HepG2 (cell line): Measurements from ENCODE around the gene RSPRY1. TPM values are rescaled to one million over a fixed set of nuclear protein-coding genes. Genes with fewer than 3 reads are reported as not detected.
A peak's percentile ranks its signal among the peaks of the same experiment; 100 is the strongest.

Experiments
- ARNTL ChIP-seq: sonication (generic); formaldehyde crosslinking; IDR thresholded peaks from 2 replicates; pipeline ENCODE4 v1.4.0; 2020; ENCODE audit warnings: mild to moderate bottlenecking, missing genetic modification reagents
- ELF4 ChIP-seq: sonication (generic); formaldehyde crosslinking; IDR thresholded peaks from 2 replicates; pipeline ENCODE4 v1.5.0; 2020; ENCODE audit warnings: missing genetic modification reagents, mild to moderate bottlenecking, moderate library complexity, borderline replicate concordance
- FOSL2 ChIP-seq: sonication (generic); formaldehyde crosslinking; IDR thresholded peaks from 2 replicates; pipeline ENCODE4 v1.4.0; 2020; ENCODE audit warnings: missing genetic modification reagents
- HOXA5 ChIP-seq: sonication (generic); formaldehyde crosslinking; IDR thresholded peaks from 2 replicates; pipeline ENCODE4 v1.4.0; 2020; ENCODE audit warnings: missing genetic modification reagents
- ISL2 ChIP-seq: sonication (generic); formaldehyde crosslinking; IDR thresholded peaks from 2 replicates; pipeline ENCODE4 v1.5.0; 2020; ENCODE audit warnings: missing genetic modification reagents
- MTF2 ChIP-seq: sonication (generic); formaldehyde crosslinking; IDR thresholded peaks from 2 replicates; pipeline ENCODE4 v1.5.0; 2020; ENCODE audit warnings: missing genetic modification reagents, borderline replicate concordance
- NKX3-1 ChIP-seq: sonication (generic); formaldehyde crosslinking; IDR thresholded peaks from 2 replicates; pipeline ENCODE4 v1.5.0; 2020; ENCODE audit warnings: missing genetic modification reagents
- POLR2G ChIP-seq: fragments of 200-400 bp; formaldehyde crosslinking; IDR thresholded peaks from 2 replicates; pipeline ENCODE4 v1.6.1; 2018; ENCODE audit warnings: mild to moderate bottlenecking, low read depth, low read length, moderate library complexity
- RFX3 ChIP-seq: IDR thresholded peaks from 2 replicates; pipeline ENCODE4 v1.6.1; 2016; ENCODE audit warnings: missing biosample characterization, missing genetic modification reagents
- SRF ChIP-seq: IDR thresholded peaks from 2 replicates; pipeline ENCODE4 v1.6.1; 2011; ENCODE audit warnings: mild to moderate bottlenecking, low read depth, low read length, moderate library complexity
- SRSF9 ChIP-seq: fragments of 200-400 bp; formaldehyde crosslinking; IDR thresholded peaks from 2 replicates; pipeline ENCODE4 v1.6.1; 2018; ENCODE audit warnings: borderline replicate concordance, mild to moderate bottlenecking, low read depth, low read length; ENCODE audit not compliant: insufficient read depth, poor library complexity, severe bottlenecking
- TCF7L2 ChIP-seq: IDR thresholded peaks from 2 replicates; pipeline ENCODE4 v1.6.1; 2011; ENCODE audit warnings: mild to moderate bottlenecking, low read depth, low read length, moderate library complexity
- ZEB1 ChIP-seq: IDR thresholded peaks from 2 replicates; pipeline ENCODE4 v1.6.1; 2012; ENCODE audit warnings: mild to moderate bottlenecking, low read depth, inconsistent platforms; ENCODE audit not compliant: insufficient replicate concordance
- ZNF138 ChIP-seq: sonication (generic); formaldehyde crosslinking; IDR thresholded peaks from 2 replicates; pipeline ENCODE4 v1.5.0; 2020; ENCODE audit warnings: mild to moderate bottlenecking, low read depth, missing genetic modification reagents
- ZNF30 ChIP-seq: sonication (generic); formaldehyde crosslinking; IDR thresholded peaks from 2 replicates; pipeline ENCODE4 v1.5.0; 2020; ENCODE audit warnings: mild to moderate bottlenecking, missing genetic modification reagents
- ZNF460 ChIP-seq: sonication (generic); formaldehyde crosslinking; IDR thresholded peaks from 2 replicates; pipeline ENCODE4 v1.5.1; 2020; ENCODE audit warnings: missing genetic modification reagents, mild to moderate bottlenecking, borderline replicate concordance
- ZNF672 ChIP-seq: sonication (generic); formaldehyde crosslinking; IDR thresholded peaks from 2 replicates; pipeline ENCODE4 v1.8.1; 2022; ENCODE audit warnings: missing genetic modification reagents
- ZNF713 ChIP-seq: sonication (generic); formaldehyde crosslinking; IDR thresholded peaks from 2 replicates; pipeline ENCODE4 v1.4.0; 2020; ENCODE audit warnings: mild to moderate bottlenecking, missing genetic modification reagents
- ZNF850 ChIP-seq: sonication (generic); formaldehyde crosslinking; conservative IDR thresholded peaks from 2 replicates; pipeline ENCODE4 v1.9.0; 2021; ENCODE audit warnings: mild to moderate bottlenecking, missing genetic modification reagents
- ZSCAN12 ChIP-seq: sonication (generic); formaldehyde crosslinking; IDR thresholded peaks from 2 replicates; pipeline ENCODE4 v1.9.0; 2021; ENCODE audit warnings: mild to moderate bottlenecking, missing genetic modification reagents
- polyA plus RNA-seq, 8 experiments: library from polyadenylated mRNA; depleted of rRNA in 3 of 8; stranded (reverse) in 7 of 8; unstranded in 1 of 8; fragments of >200 nt; fragmentation: Illumina TruSeq in 4 of 8; extraction: Trizol in 4 of 8; gene quantifications; 2 replicates each; pipeline versions ENCODE4 v1.2.1 to v1.2.3, GENCODE V29; 2011 to 2016; ENCODE audit warnings: low read depth in 4 of 8, missing spikeins in 1 of 8, mixed read lengths in 1 of 8; ENCODE audit not compliant: insufficient read depth in 1 of 8
- total RNA-seq, 5 experiments: library from RNA; depleted of rRNA; stranded (reverse); fragments of >200 nt; fragmentation: Illumina TruSeq; extraction: Trizol; gene quantifications; 2 replicates each; pipeline ENCODE4 v1.2.3, GENCODE V29; 2016; ENCODE audit warnings: low read depth in 1 of 5
- TF ChIP-seq, protein P1 (sequence below): sonication (generic); formaldehyde crosslinking; IDR thresholded peaks from 2 replicates; pipeline ENCODE4 v1.4.0; 2020; ENCODE audit warnings: missing genetic modification reagents
- TF ChIP-seq, protein P2 (sequence below): sonication (generic); formaldehyde crosslinking; IDR thresholded peaks from 2 replicates; pipeline ENCODE4 v1.4.0; 2020; ENCODE audit warnings: missing genetic modification reagents, low read depth, mild to moderate bottlenecking, borderline replicate concordance
- TF ChIP-seq, protein P3 (sequence below): sonication (generic); formaldehyde crosslinking; IDR thresholded peaks from 2 replicates; pipeline ENCODE4 v1.5.0; 2020; ENCODE audit warnings: mild to moderate bottlenecking, missing genetic modification reagents

RSPRY1 gene
- total and polyA plus RNA-seq, 2 of the 13 experiments (the other 11 are each of a cell fraction or from before 2014, with no cell fraction given): 53.4 to 61.0 TPM

DNA sequence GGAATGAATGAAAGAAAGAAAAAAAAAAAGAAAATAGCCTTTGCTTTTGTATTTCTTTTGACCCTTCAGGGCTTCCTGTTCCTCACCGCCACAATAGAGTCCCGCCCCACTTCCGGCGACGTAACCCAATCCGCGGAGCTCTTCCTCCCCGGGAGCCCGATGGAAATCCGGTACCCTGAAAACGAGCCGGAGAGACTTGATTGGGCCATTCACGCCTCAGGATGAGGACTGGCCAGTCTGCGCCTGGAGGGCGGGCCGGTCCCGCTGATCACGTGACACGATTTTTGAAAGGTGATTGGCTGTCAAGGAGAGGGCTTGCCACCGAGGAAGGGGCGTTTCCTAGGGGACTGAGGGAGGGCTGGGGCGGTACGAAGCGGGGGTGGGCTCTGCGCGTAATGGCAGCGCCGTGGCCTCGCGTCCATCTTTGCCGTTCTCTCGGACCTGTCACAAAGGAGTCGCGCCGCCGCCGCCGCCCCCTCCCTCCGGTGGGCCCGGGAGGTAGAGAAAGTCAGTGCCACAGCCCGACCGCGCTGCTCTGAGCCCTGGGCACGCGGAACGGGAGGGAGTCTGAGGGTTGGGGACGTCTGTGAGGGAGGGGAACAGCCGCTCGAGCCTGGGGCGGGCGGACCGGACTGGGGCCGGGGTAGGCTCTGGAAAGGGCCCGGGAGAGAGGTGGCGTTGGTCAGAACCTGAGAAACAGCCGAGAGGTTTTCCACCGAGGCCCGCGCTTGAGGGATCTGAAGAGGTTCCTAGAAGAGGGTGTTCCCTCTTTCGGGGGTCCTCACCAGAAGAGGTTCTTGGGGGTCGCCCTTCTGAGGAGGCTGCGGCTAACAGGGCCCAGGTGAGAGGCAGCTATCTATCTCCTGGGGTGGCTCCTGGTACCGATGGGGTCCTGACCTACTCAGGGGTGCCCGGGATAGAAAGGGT is at the start of gene RSPRY1, which contains the start of gene PSME3IP1 (continued):
- TF ChIP-seq ZNF138 (CRISPR knock-in tag): no peak
- TF ChIP-seq SRSF9: no peak
- no peak for TF ChIP-seq SRF
- TF ChIP-seq ZNF672 (CRISPR knock-in tag): no peak
- TF ChIP-seq, protein P1, sequence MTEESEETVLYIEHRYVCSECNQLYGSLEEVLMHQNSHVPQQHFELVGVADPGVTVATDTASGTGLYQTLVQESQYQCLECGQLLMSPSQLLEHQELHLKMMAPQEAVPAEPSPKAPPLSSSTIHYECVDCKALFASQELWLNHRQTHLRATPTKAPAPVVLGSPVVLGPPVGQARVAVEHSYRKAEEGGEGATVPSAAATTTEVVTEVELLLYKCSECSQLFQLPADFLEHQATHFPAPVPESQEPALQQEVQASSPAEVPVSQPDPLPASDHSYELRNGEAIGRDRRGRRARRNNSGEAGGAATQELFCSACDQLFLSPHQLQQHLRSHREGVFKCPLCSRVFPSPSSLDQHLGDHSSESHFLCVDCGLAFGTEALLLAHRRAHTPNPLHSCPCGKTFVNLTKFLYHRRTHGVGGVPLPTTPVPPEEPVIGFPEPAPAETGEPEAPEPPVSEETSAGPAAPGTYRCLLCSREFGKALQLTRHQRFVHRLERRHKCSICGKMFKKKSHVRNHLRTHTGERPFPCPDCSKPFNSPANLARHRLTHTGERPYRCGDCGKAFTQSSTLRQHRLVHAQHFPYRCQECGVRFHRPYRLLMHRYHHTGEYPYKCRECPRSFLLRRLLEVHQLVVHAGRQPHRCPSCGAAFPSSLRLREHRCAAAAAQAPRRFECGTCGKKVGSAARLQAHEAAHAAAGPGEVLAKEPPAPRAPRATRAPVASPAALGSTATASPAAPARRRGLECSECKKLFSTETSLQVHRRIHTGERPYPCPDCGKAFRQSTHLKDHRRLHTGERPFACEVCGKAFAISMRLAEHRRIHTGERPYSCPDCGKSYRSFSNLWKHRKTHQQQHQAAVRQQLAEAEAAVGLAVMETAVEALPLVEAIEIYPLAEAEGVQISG (CRISPR knock-in tag): peak; percentile 18
- TF ChIP-seq FOSL2: peak; percentile 31
- TF ChIP-seq ZNF30 (CRISPR knock-in tag): no peak
- TF ChIP-seq HOXA5 (CRISPR knock-in tag): peak; percentile 91
- no peak for TF ChIP-seq ZNF850 (CRISPR knock-in tag)
- TF ChIP-seq NKX3-1 (CRISPR knock-in tag): 0 out of 2 replicates have a peak, but pooled peaks have one; percentile 1
- no peak for TF ChIP-seq ZEB1
- TF ChIP-seq ZNF460: no peak
- TF ChIP-seq ELF4 (CRISPR knock-in tag): no peak; the same call in 1 of the 2 replicates
- TF ChIP-seq, protein P2, sequence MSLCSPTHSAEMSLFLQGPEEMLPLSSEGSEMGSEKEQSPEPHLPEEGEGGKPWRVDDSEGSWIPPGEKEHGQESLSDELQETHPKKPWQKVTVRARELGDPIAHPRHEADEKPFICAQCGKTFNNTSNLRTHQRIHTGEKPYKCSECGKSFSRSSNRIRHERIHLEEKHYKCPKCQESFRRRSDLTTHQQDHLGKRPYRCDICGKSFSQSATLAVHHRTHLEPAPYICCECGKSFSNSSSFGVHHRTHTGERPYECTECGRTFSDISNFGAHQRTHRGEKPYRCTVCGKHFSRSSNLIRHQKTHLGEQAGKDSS (CRISPR knock-in tag): peak; percentile 89; the same call in 1 of the 2 replicates
- TF ChIP-seq ISL2 (CRISPR knock-in tag): peak; percentile 24; the same call in 1 of the 2 replicates
- TF ChIP-seq RFX3 (CRISPR knock-in tag): peak; percentile 54; the same call in 1 of the 2 replicates
- TF ChIP-seq POLR2G: peak; percentile 91
- TF ChIP-seq TCF7L2: no peak
- TF ChIP-seq ARNTL (CRISPR knock-in tag): peak; percentile 67; the same call in 1 of the 2 replicates
- TF ChIP-seq, protein P3, sequence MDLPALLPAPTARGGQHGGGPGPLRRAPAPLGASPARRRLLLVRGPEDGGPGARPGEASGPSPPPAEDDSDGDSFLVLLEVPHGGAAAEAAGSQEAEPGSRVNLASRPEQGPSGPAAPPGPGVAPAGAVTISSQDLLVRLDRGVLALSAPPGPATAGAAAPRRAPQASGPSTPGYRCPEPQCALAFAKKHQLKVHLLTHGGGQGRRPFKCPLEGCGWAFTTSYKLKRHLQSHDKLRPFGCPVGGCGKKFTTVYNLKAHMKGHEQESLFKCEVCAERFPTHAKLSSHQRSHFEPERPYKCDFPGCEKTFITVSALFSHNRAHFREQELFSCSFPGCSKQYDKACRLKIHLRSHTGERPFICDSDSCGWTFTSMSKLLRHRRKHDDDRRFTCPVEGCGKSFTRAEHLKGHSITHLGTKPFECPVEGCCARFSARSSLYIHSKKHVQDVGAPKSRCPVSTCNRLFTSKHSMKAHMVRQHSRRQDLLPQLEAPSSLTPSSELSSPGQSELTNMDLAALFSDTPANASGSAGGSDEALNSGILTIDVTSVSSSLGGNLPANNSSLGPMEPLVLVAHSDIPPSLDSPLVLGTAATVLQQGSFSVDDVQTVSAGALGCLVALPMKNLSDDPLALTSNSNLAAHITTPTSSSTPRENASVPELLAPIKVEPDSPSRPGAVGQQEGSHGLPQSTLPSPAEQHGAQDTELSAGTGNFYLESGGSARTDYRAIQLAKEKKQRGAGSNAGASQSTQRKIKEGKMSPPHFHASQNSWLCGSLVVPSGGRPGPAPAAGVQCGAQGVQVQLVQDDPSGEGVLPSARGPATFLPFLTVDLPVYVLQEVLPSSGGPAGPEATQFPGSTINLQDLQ (CRISPR knock-in tag): no peak
- TF ChIP-seq MTF2 (CRISPR knock-in tag): 0 out of 2 replicates have a peak, but pooled peaks have one; percentile 19
- TF ChIP-seq ZSCAN12 (CRISPR knock-in tag): no peak
- TF ChIP-seq ZNF713: 0 out of 2 replicates have a peak, but pooled peaks have one; percentile 50
